GM18502 (cell line): ENCODE data around the gene MYH3.
"Not testable (repeated sequence)": the region's sequence is repeated elsewhere in the genome, so short reads cannot be mapped to it uniquely, and the experiment has no call there.

Experiments used
- ATAC-seq: cut with Tn5 transposase; IDR thresholded peaks from one replicate; pipeline ENCODE4 v1.9.1; 2021; ENCODE audit warnings: mild to moderate bottlenecking; ENCODE audit not compliant: unreplicated experiment, poor library complexity

Gene MYH3

GRCh38 chr17:10657148-10657547, at the start of gene MYH3:
Gene MYH3, minus strand, starts transcription at chr17:10657309. Its CDS starts 2,245 bp downstream, at chr17:10655064.
- ATAC-seq = no peak

- ATAC-seq = no peak
These were observed 48.6 kb upstream of the MYH3 start for GRCh38 chr17:10705727-10706126.

- no peak for ATAC-seq
These were observed 45.5 kb upstream of the MYH3 start for GRCh38 chr17:10702574-10702973.

- ATAC-seq = no peak
These were observed 42.7 kb upstream of the MYH3 start for GRCh38 chr17:10699856-10700255.

- no peak for ATAC-seq
These were observed 41.1 kb upstream of the MYH3 start for GRCh38 chr17:10698096-10698818.

GRCh38 chr17:10697092-10698081, 40.3 kb upstream of the MYH3 start, which contains the start of the genes ADPRM and SCO1:
Gene ADPRM, plus strand, starts transcription at chr17:10697594. Its CDS starts 7,333 bp downstream, at chr17:10704927.
Gene SCO1, minus strand, starts transcription at chr17:10697533. Its CDS starts 26 bp downstream, at chr17:10697507.
- ATAC-seq = peak; percentile 96

- not testable (repeated sequence) for ATAC-seq
These were observed 38.8 kb upstream of the MYH3 start for GRCh38 chr17:10695875-10696407.

- ATAC-seq = no peak
These were observed 30.4 kb upstream of the MYH3 start for GRCh38 chr17:10687499-10687898.

- ATAC-seq = no peak
These were observed 26.7 kb upstream of the MYH3 start for GRCh38 chr17:10683853-10684252.

- no peak for ATAC-seq
These were observed 24.8 kb upstream of the MYH3 start for GRCh38 chr17:10681866-10682446.

GRCh38 chr17:10674704-10675103, 17.6 kb upstream of the MYH3 start:
- ATAC-seq = no peak

- ATAC-seq = no peak
These were observed 16.2 kb upstream of the MYH3 start for GRCh38 chr17:10673312-10673711.

GRCh38 chr17:10668775-10669174, 11.7 kb upstream of the MYH3 start:
- no peak for ATAC-seq

GRCh38 chr17:10666906-10667305, 9.8 kb upstream of the MYH3 start:
- no peak for ATAC-seq

GRCh38 chr17:10664571-10664970, 7.5 kb upstream of the MYH3 start:
- no peak for ATAC-seq

GRCh38 chr17:10663231-10663630, 6.1 kb upstream of the MYH3 start:
- no peak for ATAC-seq

GRCh38 chr17:10661437-10661836, 4.3 kb upstream of the MYH3 start:
- no peak for ATAC-seq

GRCh38 chr17:10657879-10658278, 770 bp upstream of the MYH3 start:
- ATAC-seq = no peak

GRCh38 chr17:10653987-10654386, 3.1 kb downstream of the MYH3 start:
- no peak for ATAC-seq

- peak; percentile 73 for ATAC-seq
These were observed 4.0 kb downstream of the MYH3 start for GRCh38 chr17:10652984-10653659.
